ENCODE measurements around the gene CDK5.
"Not testable (repeated sequence)": the region's sequence is repeated elsewhere in the genome, so short reads cannot be mapped to it uniquely, and the experiment has no call there.

The CDK5 gene

GRCh38 chr7:151013356-151013732 is 44.4 kb downstream of the CDK5 start:
- DNase-seq: no peak

GRCh38 chr7:151012911-151013347 is 44.8 kb downstream of the CDK5 start:
- DNase-seq: peak; percentile 63

DNA sequence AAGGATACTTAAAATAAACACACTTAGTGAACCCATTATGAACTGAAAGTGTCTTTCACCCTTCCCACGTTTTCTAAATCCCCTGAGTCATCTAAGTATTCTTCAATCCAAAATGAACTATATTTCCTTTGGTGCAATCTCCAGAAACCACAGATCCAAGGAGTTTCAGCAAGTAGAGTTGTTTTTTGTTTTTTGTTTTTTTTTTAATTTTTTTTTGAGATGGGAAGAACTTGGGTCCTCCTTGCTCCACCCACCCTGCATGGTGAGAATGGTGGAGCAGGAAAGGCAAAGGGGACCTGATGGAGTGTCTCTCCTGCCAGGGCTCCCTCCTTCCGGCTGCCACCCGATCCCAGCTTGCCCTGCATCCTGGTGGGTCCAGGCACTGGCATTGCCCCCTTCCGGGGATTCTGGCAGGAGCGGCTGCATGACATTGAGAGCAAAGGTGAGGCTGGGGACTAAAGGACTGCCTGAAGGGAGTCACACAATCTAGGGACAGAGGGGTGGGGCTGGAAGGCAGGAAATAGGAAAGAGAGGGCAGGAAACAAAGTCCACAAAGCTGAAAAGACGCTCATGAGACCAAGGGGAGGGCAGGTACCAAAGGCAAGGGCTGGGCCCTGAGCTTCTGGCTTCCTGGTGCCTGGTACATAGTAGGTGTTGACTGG is 45.5 kb downstream of the CDK5 start:
- no peak for DNase-seq

- DNase-seq: not testable (repeated sequence)
Observed at GRCh38 chr7:151011616-151012015, 46.1 kb downstream of the CDK5 start.

GRCh38 chr7:151011097-151011409 is 46.6 kb downstream of the CDK5 start:
- no peak for DNase-seq

DNA sequence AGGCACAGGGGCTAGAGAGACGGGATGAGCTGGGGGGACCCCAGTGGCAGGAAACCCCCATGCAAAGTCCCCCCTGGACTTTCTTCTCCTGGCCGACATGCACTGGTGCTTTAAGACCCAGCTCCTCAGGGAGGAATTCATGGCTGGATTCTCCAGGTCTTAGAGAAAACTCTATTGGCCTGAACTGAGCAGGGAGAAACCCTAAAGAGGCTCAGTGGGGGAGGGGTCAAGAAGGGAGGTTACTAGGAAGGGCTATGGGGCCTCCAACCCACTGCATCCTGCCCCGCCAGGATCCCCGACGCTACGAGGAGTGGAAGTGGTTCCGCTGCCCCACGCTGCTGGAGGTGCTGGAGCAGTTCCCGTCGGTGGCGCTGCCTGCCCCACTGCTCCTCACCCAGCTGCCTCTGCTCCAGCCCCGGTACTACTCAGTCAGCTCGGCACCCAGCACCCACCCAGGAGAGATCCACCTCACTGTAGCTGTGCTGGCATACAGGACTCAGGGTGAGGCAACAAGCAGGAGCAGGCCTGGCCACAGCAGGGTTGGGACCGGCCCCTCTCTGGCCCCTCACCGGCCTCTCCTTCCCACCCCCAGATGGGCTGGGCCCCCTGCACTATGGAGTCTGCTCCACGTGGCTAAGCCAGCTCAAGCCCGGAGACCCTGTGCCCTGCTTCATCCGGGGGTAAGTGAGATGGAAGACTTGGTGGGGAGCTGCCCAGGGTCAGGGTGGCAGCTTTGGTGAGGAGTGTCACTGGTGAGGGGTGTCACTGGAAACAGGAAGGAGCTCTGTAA is 47.2 kb downstream of the CDK5 start:
- DNase-seq: peak; percentile 51

DNA sequence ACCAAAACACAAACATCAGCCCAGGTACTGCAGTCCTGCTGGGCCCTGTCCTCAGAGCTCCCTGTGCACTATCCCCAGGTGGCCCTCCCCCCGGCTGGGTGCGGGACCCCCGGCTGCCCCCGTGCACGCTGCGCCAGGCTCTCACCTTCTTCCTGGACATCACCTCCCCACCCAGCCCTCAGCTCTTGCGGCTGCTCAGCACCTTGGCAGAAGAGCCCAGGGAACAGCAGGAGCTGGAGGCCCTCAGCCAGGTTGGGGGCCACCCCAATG is 47.7 kb downstream of the CDK5 start:
- peak; percentile 14 for DNase-seq

GRCh38 chr7:151009327-151010036 is 48.2 kb downstream of the CDK5 start:
- peak; percentile 67 for DNase-seq

GRCh38 chr7:151008511-151009323 is 49.0 kb downstream of the CDK5 start:
- DNase-seq: peak; percentile 61

- peak; percentile 25 for DNase-seq
Observed at GRCh38 chr7:151008143-151008510, 49.6 kb downstream of the CDK5 start.

DNA sequence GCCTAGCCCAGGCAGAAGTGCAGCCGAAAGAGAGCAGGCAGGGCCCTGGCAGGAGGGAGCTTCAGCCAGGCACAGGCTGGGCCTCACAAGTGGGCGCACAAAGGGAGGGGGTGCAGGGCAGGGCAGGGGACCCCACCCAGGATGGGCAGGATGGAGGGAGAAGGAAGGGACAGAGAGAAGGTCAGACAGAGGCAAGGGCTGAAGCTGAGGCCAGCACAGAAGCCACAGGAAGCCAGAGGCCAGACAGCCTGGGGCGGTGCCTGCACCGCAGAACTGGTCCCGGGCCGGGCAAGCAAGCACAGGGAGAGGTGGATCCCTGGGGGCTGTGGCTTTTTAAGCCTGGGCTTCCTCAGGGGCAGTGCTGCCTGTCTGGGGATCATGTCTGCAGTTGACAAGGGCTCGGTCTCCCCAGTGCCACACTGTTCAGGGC is 50.2 kb downstream of the CDK5 start:
- peak; percentile 74 for DNase-seq

DNA sequence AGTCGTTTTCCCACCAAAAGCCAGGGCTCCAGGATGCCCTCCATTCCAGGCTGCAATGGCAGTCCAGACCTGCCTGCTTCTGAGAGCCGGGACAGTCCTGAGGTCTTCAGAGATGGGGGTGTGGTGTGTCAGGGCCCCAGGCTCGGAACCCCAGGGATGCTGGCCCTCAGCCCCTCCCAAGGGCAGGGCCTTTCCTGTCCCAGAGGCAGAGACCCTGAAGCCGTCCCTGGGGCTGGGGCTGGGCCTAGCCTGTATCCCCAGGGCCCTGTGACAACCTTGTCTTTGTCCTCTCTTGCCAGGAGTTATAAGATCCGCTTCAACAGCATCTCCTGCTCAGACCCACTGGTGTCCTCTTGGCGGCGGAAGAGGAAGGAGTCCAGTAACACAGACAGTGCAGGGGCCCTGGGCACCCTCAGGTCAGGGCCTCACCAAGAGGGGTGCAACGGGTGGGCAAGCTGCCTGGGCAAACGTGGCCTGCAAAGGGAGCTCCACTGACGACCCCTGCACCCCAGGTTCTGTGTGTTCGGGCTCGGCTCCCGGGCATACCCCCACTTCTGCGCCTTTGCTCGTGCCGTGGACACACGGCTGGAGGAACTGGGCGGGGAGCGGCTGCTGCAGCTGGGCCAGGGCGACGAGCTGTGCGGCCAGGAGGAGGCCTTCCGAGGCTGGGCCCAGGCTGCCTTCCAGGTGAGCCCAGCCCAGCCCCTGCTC is 51.0 kb downstream of the CDK5 start:
- DNase-seq: peak; percentile 16

- DNase-seq: no peak
Observed at GRCh38 chr7:151005566-151005965, 52.1 kb downstream of the CDK5 start.
